ENCODE measurements around the gene PPP1R16B. TPM values are rescaled to one million over a fixed set of nuclear protein-coding genes. Genes with fewer than 3 reads are reported as not detected.

Gene PPP1R16B
- total and polyA plus RNA-seq, 11 donors: 1.9 to 12.2 (median 6.9) TPM

DNA sequence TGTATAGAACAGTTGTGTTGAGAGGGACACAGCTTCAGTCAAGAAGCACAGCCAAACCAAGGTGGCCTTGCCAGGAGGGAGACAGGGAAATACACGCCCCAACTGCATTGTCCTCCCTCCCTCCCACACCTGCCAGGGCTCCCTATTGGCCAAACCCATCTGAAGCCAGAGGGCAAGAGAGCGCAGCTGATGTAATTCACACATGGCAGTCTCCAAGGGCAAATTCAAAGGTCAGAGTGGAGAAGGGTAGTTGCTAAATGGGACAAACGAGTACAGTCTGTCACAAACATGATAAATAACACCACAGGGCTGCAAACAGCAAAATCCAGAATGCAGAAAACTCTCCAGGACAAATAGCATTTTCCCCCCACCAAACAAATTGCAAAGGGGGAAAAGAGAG, 23.2 kb upstream of the PPP1R16B start:
- H3K4me3 ChIP-seq: no peak overlapping the region
- no peaks in the 10 kb centered on the region for H3K4me1 ChIP-seq
- 72 to 80% (median 75%) methylated on average over 3 of the region's 3 CpGs for WGBS, 4 donors
- no peak overlapping the region for H3K27ac ChIP-seq
- DNase-seq (no peak), ATAC-seq (no peak)
- intact Hi-C loops (cut with DNase I): loop anchor here in 1 of 10 donors (10.0 kb wide), 1 partner anchor 113 kb away; no protein-coding TSS in a partner anchor
- no peaks in the 10 kb centered on the region for H3K9me3 ChIP-seq
- H3K27me3 ChIP-seq: no peaks in the 10 kb centered on the region
- TF ChIP-seq, protein P1, sequence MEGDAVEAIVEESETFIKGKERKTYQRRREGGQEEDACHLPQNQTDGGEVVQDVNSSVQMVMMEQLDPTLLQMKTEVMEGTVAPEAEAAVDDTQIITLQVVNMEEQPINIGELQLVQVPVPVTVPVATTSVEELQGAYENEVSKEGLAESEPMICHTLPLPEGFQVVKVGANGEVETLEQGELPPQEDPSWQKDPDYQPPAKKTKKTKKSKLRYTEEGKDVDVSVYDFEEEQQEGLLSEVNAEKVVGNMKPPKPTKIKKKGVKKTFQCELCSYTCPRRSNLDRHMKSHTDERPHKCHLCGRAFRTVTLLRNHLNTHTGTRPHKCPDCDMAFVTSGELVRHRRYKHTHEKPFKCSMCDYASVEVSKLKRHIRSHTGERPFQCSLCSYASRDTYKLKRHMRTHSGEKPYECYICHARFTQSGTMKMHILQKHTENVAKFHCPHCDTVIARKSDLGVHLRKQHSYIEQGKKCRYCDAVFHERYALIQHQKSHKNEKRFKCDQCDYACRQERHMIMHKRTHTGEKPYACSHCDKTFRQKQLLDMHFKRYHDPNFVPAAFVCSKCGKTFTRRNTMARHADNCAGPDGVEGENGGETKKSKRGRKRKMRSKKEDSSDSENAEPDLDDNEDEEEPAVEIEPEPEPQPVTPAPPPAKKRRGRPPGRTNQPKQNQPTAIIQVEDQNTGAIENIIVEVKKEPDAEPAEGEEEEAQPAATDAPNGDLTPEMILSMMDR (IDR thresholded peaks at IDR 0.05): no peak
- TF ChIP-seq POLR2A (IDR thresholded peaks at IDR 0.05): no peak
- H3K36me3 ChIP-seq: no peaks in the 10 kb centered on the region

DNA sequence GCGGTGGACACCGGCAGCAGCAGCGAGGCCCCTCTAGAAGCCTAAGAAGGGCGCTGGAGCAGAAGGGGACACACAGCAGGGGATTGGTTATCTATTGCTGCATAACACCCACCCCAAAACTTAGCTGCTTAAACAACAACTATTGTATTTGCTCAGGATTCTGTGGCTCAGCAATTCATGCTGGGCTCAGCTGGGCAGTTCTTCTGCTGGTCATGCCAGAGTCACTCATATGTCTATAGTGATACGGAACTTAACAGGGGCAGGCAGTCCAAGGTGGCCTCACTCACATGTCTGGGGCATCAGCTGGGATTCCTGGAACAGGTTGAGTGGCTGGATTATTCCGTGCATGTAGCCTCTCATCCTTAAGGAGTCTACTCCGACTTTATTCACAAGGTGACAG, 17.6 kb upstream of the PPP1R16B start:
- H3K4me3 ChIP-seq: no peak overlapping the region
- ATAC-seq: no peak
- no peaks in the 10 kb centered on the region for H3K27me3 ChIP-seq
- TF ChIP-seq POLR2A (IDR thresholded peaks at IDR 0.05): no peak
- TF ChIP-seq, protein P1 (IDR thresholded peaks at IDR 0.05): no peak
- peaks cover 0 to 5% (median 0%) of the 10 kb centered on the region in 12 donors for H3K9me3 ChIP-seq
- intact Hi-C loops (cut with DNase I): loop anchor here in 1 of 10 donors (10.0 kb wide), 1 partner anchor 107 kb away; no protein-coding TSS in a partner anchor
- H3K27ac ChIP-seq: no peak overlapping the region
- no peaks in the 10 kb centered on the region for H3K36me3 ChIP-seq
- WGBS, 4 donors: 81 to 96% (median 88%) methylated on average over 7 of the region's 7 CpGs
- no peak for DNase-seq
- no peaks in the 10 kb centered on the region for H3K4me1 ChIP-seq

DNA sequence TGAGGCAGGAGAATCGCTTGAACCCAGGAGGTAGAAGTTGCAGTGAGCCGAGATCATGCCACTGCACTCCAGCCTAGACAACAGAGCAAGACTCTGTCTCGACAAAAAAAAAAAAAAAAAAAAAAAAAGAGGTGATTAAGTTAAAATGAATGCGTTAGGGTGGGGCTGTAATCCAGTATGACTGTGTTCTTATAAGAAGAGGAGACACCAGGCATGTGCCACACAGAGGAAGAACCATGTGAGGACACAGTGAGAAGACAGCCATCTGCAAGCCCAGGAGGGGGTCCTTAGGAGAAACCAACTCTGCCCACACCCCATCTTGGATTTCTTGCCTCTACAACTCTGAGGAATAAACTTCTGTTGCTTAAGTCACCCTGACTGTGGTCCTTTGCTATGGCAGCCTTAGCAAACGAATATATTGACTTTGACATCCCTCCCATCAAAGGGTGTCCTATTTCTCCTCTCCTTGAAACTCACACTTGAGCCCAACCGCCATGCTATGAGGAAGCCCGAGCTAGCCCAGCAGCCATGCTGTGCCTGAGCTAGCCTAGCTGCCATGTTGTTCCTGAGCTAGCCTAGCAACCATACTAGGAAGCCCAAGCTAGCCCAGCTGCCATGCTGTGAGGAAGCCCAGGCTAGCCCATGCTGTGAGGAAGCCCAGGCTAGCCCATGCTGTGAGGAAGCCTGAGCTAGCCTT, 15.8 kb upstream of the PPP1R16B start:
- TF ChIP-seq POLR2A (IDR thresholded peaks at IDR 0.05): no peak
- TF ChIP-seq, protein P1 (IDR thresholded peaks at IDR 0.05): no peak
- no peak overlapping the region for H3K4me3 ChIP-seq
- H3K36me3 ChIP-seq: no peaks in the 10 kb centered on the region
- 82 to 86% (median 86%) methylated on average over 7 of the region's 7 CpGs for WGBS, 4 donors
- no peaks in the 10 kb centered on the region for H3K4me1 ChIP-seq
- intact Hi-C loops (cut with DNase I): loop anchor here in 4 of 10 donors (1.0 to 10.0 kb wide), 3 partner anchors 105 to 143 kb away; no protein-coding TSS in a partner anchor
- peaks cover 0 to 5% (median 0%) of the 10 kb centered on the region in 12 donors for H3K9me3 ChIP-seq
- H3K27me3 ChIP-seq: no peaks in the 10 kb centered on the region
- no peak overlapping the region for H3K27ac ChIP-seq
- DNase-seq (no peak), ATAC-seq (no peak)

DNA sequence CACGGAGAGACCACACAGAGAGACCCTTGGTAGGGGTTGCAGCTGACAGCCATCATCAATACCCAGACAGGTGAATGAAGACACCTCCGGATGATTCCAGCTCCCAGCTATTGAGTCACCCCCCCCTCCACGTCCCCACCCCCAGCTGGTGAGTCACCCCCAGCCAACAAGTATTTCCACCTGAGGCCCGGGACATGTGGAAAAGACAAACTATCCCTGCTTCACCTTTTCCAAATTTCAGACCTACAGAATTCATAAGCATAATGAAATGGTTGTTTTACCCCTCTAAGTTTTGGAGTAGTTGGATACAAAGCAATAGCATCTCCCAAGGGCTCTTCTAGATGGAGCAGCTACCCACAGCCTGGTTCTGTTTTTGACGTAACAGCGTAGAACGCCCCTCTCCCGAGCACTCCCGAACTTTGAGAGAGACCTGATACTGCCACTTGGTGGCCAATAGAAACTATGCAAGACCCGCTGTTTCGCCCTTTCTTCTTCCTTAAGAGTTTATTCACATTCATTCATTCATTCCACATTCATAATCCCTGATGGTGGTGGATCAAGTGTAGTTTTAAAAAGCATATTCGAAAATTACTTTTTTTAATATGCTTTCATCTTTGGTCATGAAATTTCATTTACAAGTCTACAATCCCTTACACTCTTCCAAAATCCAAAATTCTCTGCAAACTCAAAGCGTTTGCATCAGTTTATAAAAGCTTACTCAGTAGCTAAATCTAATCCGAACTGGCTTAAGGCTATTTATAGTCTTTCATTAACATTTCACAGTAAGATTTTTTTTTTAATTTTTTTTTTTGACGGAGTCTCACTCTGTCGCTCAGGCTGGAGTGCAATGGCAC, 15.1 kb upstream of the PPP1R16B start:
- 42 to 52% (median 43%) methylated on average over 16 of the region's 16 CpGs for WGBS, 4 donors
- TF ChIP-seq POLR2A (IDR thresholded peaks at IDR 0.05): no peak
- TF ChIP-seq, protein P1 (IDR thresholded peaks at IDR 0.05): peak in 11 of 12 donors; percentile 34 to 78 (median 62)
- no peaks in the 10 kb centered on the region for H3K27me3 ChIP-seq
- no peaks in the 10 kb centered on the region for H3K36me3 ChIP-seq
- intact Hi-C loops (cut with DNase I): loop anchor here in 3 of 10 donors (1.0 to 5.0 kb wide), 2 partner anchors 143 to 144 kb away; no protein-coding TSS in a partner anchor
- peaks cover 0 to 5% (median 0%) of the 10 kb centered on the region in 12 donors for H3K9me3 ChIP-seq
- ATAC-seq (no peak), DNase-seq (no peak)
- no peak overlapping the region for H3K4me3 ChIP-seq
- no peaks in the 10 kb centered on the region for H3K4me1 ChIP-seq
- H3K27ac ChIP-seq: no peak overlapping the region

All from heart left ventricle (tissue), 16 donors.